Measurements from ENCODE around the gene PAX8.

DNA sequence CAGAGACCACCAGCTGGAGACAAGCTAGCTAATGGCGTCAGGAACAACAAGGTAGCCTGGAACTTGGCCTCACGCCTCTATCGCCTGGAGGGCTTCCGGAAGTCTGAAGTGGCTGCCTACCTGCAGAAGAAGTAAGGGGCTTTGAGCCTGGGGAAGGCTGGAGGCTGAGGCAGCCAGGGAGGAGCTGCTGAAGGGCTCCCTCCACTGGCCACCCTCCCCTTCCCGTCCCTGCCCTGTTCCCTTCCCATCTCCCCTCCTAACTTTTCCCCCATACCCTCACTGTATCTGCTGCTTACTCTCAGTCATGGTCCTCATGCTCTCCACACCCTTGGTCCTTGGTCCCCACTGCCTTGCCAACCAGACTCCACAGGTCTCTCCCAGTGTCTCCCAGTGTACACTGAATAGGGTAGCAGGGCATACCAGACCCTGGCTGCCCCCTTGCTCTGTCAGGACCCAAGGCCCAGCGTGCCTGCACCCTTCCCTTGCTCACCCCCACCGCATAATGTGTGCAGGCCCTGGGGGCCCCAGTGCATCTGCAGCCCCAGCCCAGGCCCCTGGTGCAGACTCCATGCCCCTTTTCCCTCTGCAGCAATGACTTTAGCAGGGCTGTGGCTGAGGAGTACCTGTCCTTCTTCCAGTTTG lies 86.1 kb downstream of the PAX8 start:
- TF ChIP-seq, protein P1, sequence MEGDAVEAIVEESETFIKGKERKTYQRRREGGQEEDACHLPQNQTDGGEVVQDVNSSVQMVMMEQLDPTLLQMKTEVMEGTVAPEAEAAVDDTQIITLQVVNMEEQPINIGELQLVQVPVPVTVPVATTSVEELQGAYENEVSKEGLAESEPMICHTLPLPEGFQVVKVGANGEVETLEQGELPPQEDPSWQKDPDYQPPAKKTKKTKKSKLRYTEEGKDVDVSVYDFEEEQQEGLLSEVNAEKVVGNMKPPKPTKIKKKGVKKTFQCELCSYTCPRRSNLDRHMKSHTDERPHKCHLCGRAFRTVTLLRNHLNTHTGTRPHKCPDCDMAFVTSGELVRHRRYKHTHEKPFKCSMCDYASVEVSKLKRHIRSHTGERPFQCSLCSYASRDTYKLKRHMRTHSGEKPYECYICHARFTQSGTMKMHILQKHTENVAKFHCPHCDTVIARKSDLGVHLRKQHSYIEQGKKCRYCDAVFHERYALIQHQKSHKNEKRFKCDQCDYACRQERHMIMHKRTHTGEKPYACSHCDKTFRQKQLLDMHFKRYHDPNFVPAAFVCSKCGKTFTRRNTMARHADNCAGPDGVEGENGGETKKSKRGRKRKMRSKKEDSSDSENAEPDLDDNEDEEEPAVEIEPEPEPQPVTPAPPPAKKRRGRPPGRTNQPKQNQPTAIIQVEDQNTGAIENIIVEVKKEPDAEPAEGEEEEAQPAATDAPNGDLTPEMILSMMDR (IDR thresholded peaks at IDR 0.05 in 8 of 11, conservative IDR thresholded peaks at IDR 0.05 in 3 of 11) = peak in 2 of 11 experiments; percentile 12 to 16
- no peak for TF ChIP-seq POLR2A (IDR thresholded peaks at IDR 0.05)
- TF ChIP-seq POLR2AphosphoS5 (IDR thresholded peaks at IDR 0.05) = peak in 1 of 3 donors; percentile 39
